GM12878 (cell line): Measurements from ENCODE around the gene PLCG2. TPM values are rescaled to one million over a fixed set of nuclear protein-coding genes. Genes with fewer than 3 reads are reported as not detected.

Source experiments
- ATAC-seq: fragments of 200-7000 bp; cut with Tn5 transposase; 3 replicates; pipeline ENCODE4 v1.9.1; 2020; ENCODE audit warnings: mild to moderate bottlenecking, moderate library complexity
- BruUV-seq: library from RNA; stranded (reverse); fragments of 400-500 nt; replicated peaks from 2 replicates; lab custom pipeline; 2021; lab: Mats Ljungman, UMichigan
- CTCF ChIA-PET: fragments of 300-600 bp; sonication (Branson Sonifier 250); formaldehyde crosslinking; extraction: SDS; loops from one replicate; lab custom pipeline; 2021; ENCODE audit warnings: inconsistent platforms; lab: Yijun Ruan, JAX
- POLR2A ChIA-PET: fragments of 350-600 bp; formaldehyde crosslinking; extraction: SDS; loops from one replicate; lab custom pipeline; 2021; ENCODE audit warnings: inconsistent platforms; lab: Charles Lee
- RAD21 ChIA-PET: fragments of 300-600 bp; sonication (Branson Sonifier 250); formaldehyde crosslinking; loops from one replicate; lab custom pipeline; 2023; ENCODE audit warnings: antibody characterized with exemption; ENCODE audit not compliant: unreplicated experiment; lab: Charles Lee
- SMC1A ChIA-PET: fragments of 300-600 bp; sonication (Branson Sonifier 250); formaldehyde crosslinking; loops from one replicate; lab custom pipeline; 2023; ENCODE audit not compliant: unreplicated experiment, uncharacterized antibody; lab: Charles Lee
- DNase-seq: peaks from one replicate; pipeline ENCODE4 v3.0.0-alpha.2; 2011; ENCODE audit warnings: low read depth, low spot score
- FAIRE-seq: peaks from 3 replicates; lab custom pipeline; 2011; peaks lifted over from hg19 to GRCh38; lab: Jason Lieb, UNC
- H2AFZ ChIP-seq: 2 replicates; pipeline ENCODE4 v1.6.0; 2011; ENCODE audit warnings: low read depth, low read length, control low read depth; ENCODE audit not compliant: control insufficient read depth
- H3K27ac ChIP-seq: 2 replicates; pipeline ENCODE4 v1.5.1; 2011; ENCODE audit warnings: control low read depth; ENCODE audit not compliant: control insufficient read depth, insufficient read depth
- H3K27me3 ChIP-seq, 2 experiments: replicated peaks in 1 of 2; 2 replicates each; pipeline versions ENCODE4 v1.6.0 to v1.6.1; 2011; ENCODE audit warnings: low read length in 1 of 2; ENCODE audit not compliant: control insufficient read depth in 2 of 2, insufficient read depth in 2 of 2
- H3K36me3 ChIP-seq, 2 experiments: 2 replicates each; pipeline ENCODE4 v1.5.1; 2011; ENCODE audit warnings: low read length in 1 of 2; ENCODE audit not compliant: control insufficient read depth in 2 of 2, insufficient read depth in 2 of 2
- H3K4me1 ChIP-seq: 2 replicates; pipeline ENCODE4 v1.6.1; 2011; ENCODE audit warnings: mild to moderate bottlenecking, low read length, moderate library complexity, mixed read lengths; ENCODE audit not compliant: control insufficient read depth, insufficient read depth
- H3K4me2 ChIP-seq: 2 replicates; pipeline ENCODE4 v1.6.0; 2011; ENCODE audit warnings: control low read depth; ENCODE audit not compliant: control insufficient read depth, insufficient read depth
- H3K4me3 ChIP-seq: fragments of 200-600 bp; sonication (generic); 2 replicates; pipeline ENCODE4 v1.5.1; 2016
- H3K79me2 ChIP-seq: 2 replicates; pipeline ENCODE4 v1.6.0; 2011; ENCODE audit warnings: low read length; ENCODE audit not compliant: control insufficient read depth, insufficient read depth
- H3K9ac ChIP-seq: 2 replicates; pipeline ENCODE4 v1.8.0; 2011; ENCODE audit warnings: low read length, control low read depth, mixed read lengths; ENCODE audit not compliant: control insufficient read depth, insufficient read depth
- H3K9me3 ChIP-seq: replicated peaks from 3 replicates; pipeline ENCODE4 v1.5.1; 2011; ENCODE audit warnings: mild to moderate bottlenecking, low read length; ENCODE audit not compliant: control insufficient read depth, insufficient read depth
- H4K20me1 ChIP-seq: 2 replicates; pipeline ENCODE4 v1.6.0; 2011; ENCODE audit not compliant: control insufficient read depth, insufficient read depth
- BRCA1 ChIP-seq: IDR thresholded peaks from 2 replicates; pipeline ENCODE4 v1.6.1; 2011; ENCODE audit warnings: low read depth, low read length, improper control_type of control experiment
- CBX3 ChIP-seq: fragments of 200-600 bp; sonication (generic); IDR thresholded peaks from 2 replicates; pipeline ENCODE4 v1.6.1; 2016; ENCODE audit warnings: low read depth, borderline replicate concordance
- DPF2 ChIP-seq: fragments of 450-650 bp; IDR thresholded peaks from 2 replicates; pipeline ENCODE4 v1.6.1; 2017; ENCODE audit warnings: mild to moderate bottlenecking
- EGR1 ChIP-seq, 2 experiments: IDR thresholded peaks; 1 replicate in 1 of 2; 2 replicates in 1 of 2; pipeline ENCODE4 v1.6.1; 2011 to 2012; ENCODE audit warnings: low read depth in 2 of 2, low read length in 2 of 2, borderline replicate concordance in 1 of 2, mild to moderate bottlenecking in 1 of 2, moderate library complexity in 1 of 2
- FOXK2 ChIP-seq: fragments of 450-650 bp; IDR thresholded peaks from 2 replicates; pipeline ENCODE4 v1.6.1; 2017; ENCODE audit warnings: mild to moderate bottlenecking, moderate library complexity
- KDM1A ChIP-seq: fragments of 200-600 bp; sonication (generic); IDR thresholded peaks from 2 replicates; pipeline ENCODE4 v1.6.1; 2016; ENCODE audit warnings: borderline replicate concordance
- MLLT1 ChIP-seq: fragments of 450-650 bp; IDR thresholded peaks from 2 replicates; pipeline ENCODE4 v1.6.1; 2016; ENCODE audit warnings: mild to moderate bottlenecking
- MTA3 ChIP-seq: IDR thresholded peaks from 2 replicates; pipeline ENCODE4 v1.6.1; 2012; ENCODE audit warnings: low read length, inconsistent platforms, borderline replicate concordance
- MYC ChIP-seq: IDR thresholded peaks from 2 replicates; pipeline ENCODE4 v1.6.1; 2011; ENCODE audit warnings: mild to moderate bottlenecking, low read length, moderate library complexity, inconsistent platforms; ENCODE audit not compliant: insufficient read depth, insufficient replicate concordance, insufficient read length, severe bottlenecking
- NR2F1 ChIP-seq: fragments of 450-650 bp; conservative IDR thresholded peaks from 2 replicates; pipeline ENCODE4 v1.6.1; 2017; ENCODE audit warnings: mild to moderate bottlenecking
- PML ChIP-seq: IDR thresholded peaks from 2 replicates; pipeline ENCODE4 v1.6.1; 2012; ENCODE audit warnings: low read length, inconsistent platforms
- SMAD1 ChIP-seq: fragments of 450-650 bp; IDR thresholded peaks from 2 replicates; pipeline ENCODE4 v1.6.1; 2018; ENCODE audit warnings: mild to moderate bottlenecking, low read depth; ENCODE audit not compliant: partially characterized antibody
- SPI1 ChIP-seq: IDR thresholded peaks from 2 replicates; pipeline ENCODE4 v1.6.1; 2011; ENCODE audit warnings: low read depth, mild to moderate bottlenecking, low read length, moderate library complexity, borderline replicate concordance; ENCODE audit not compliant: insufficient read depth
- WGBS: methylation state at CpG from one replicate; pipeline ENCODE4 v1.1.6; 2016; ENCODE audit warnings: low lambda C conversion rate; ENCODE audit not compliant: insufficient replicate concordance, insufficient coverage; ENCODE audit errors: missing lambda C conversion rate; 5-methylcytosine and 5-hydroxymethylcytosine counted together
- in situ Hi-C: fragments of 300-500 bp; cut with MboI; formaldehyde crosslinking; loops from 9 replicates; pipeline ENCODE4 v1.14.3; 2018; ENCODE audit warnings: mixed read lengths
- intact Hi-C: fragments of 100-400 bp; cut with micrococcal nuclease; formaldehyde crosslinking; loops from one replicate; pipeline ENCODE4 v1.14.2; 2022; ENCODE audit not compliant: unreplicated experiment
- polyA plus RNA-seq, 11 experiments: library from polyadenylated mRNA; depleted of rRNA in 4 of 11; unstranded in 6 of 11; stranded (reverse) in 5 of 11; fragments of >200 nt; fragmentation: Nextera tagmentation in 4 of 11; fragmentation: Illumina TruSeq in 1 of 11; extraction: Ambion mirVana in 4 of 11; extraction: Trizol in 1 of 11; gene quantifications; 1 replicate in 1 of 11; 2 replicates in 10 of 11; pipeline versions ENCODE4 v1.2.1 to v1.2.3, GENCODE V29; 2011 to 2016; ENCODE audit warnings: inconsistent platforms in 2 of 11, missing spikeins in 2 of 11, low read depth in 1 of 11
- total RNA-seq, 4 experiments: library from RNA; depleted of rRNA in 3 of 4; stranded (reverse); fragments of >200 nt in 3 of 4; fragmentation: Illumina TruSeq in 1 of 4; extraction: Trizol in 1 of 4; gene quantifications; 2 replicates each; pipeline versions ENCODE4 v1.2.1 to v1.2.3, GENCODE V29; 2013 to 2021
- TF ChIP-seq, protein P1 (sequence below): fragments of 450-650 bp; IDR thresholded peaks from 2 replicates; pipeline ENCODE4 v1.6.1; 2016; ENCODE audit warnings: mild to moderate bottlenecking

Gene PLCG2
- total and polyA plus RNA-seq, 10 of the 15 experiments (the other 5 are each of a cell fraction or from before 2014, with no cell fraction given) = 47.6 to 256 (median 149) TPM

- RAD21 ChIA-PET = no interaction called here
Measured at GRCh38 chr16:81912395-81912794, 133.3 kb downstream of the PLCG2 start.

More at GRCh38 chr16:81912395-81912794, 133.3 kb downstream of the PLCG2 start:
- Histone ChIP-seq H3K4me2 (no peak overlapping the region), H3K36me3 (peaks cover 45 to 54% of the 10 kb centered on the region in 2 experiments; a peak in 3 of 4 replicates), H3K9ac (no peak overlapping the region), H4K20me1 (no peaks in the 10 kb centered on the region; the same call in 1 of the 2 replicates), H3K27ac (no peak overlapping the region), H3K4me3 (no peak overlapping the region), H3K27me3 (no peaks in the 10 kb centered on the region), H3K4me1 (no peaks in the 10 kb centered on the region), H3K79me2 (no peaks in the 10 kb centered on the region), H2AFZ (no peak overlapping the region), H3K9me3 (no peaks in the 10 kb centered on the region)
- FAIRE-seq (no peak), ATAC-seq (no peak), DNase-seq (no peak)
- CTCF ChIA-PET = no interaction called here
- intact Hi-C loops = no loop called here
- SMC1A ChIA-PET = no interaction called here
- 96% methylated on average over 13 of the region's 14 CpGs for WGBS
- no peak for TF ChIP-seq KDM1A
- no peak for TF ChIP-seq MYC
- no peak for TF ChIP-seq BRCA1
- no peak for TF ChIP-seq CBX3
- TF ChIP-seq, protein P1, sequence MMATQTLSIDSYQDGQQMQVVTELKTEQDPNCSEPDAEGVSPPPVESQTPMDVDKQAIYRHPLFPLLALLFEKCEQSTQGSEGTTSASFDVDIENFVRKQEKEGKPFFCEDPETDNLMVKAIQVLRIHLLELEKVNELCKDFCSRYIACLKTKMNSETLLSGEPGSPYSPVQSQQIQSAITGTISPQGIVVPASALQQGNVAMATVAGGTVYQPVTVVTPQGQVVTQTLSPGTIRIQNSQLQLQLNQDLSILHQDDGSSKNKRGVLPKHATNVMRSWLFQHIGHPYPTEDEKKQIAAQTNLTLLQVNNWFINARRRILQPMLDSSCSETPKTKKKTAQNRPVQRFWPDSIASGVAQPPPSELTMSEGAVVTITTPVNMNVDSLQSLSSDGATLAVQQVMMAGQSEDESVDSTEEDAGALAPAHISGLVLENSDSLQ = no peak
- TF ChIP-seq PML = no peak
- no peak for TF ChIP-seq MTA3
- TF ChIP-seq MLLT1 = no peak
- no peak for TF ChIP-seq EGR1 (IDR thresholded peaks at IDR 0.05; ENCODE audit: borderline replicate concordance in 1 of 2, low read depth in 2 of 2, low read length in 2 of 2)
- TF ChIP-seq SPI1 = no peak
- no peak for TF ChIP-seq DPF2
- TF ChIP-seq NR2F1 = no peak
- TF ChIP-seq SMAD1 = no peak
- TF ChIP-seq FOXK2 = no peak
- POLR2A ChIA-PET = no interaction called here
- no TSS peak for BruUV-seq
- in situ Hi-C loops = no loop called here
